H9 (cell line): ENCODE measurements around the gene BICDL2. TPM values are rescaled to one million over a fixed set of nuclear protein-coding genes. Genes with fewer than 3 reads are reported as not detected.

Experiments
- DNase-seq: peaks from one replicate; pipeline ENCODE4 v3.0.0-alpha.2; 2017
- H2AFZ ChIP-seq: one replicate; pipeline ENCODE4 v1.6.1; 2013; ENCODE audit warnings: mild to moderate bottlenecking, low read length, control low read depth, moderate library complexity
- H2AK5ac ChIP-seq: 2 replicates; pipeline ENCODE4 v1.6.1; 2013; ENCODE audit warnings: low read length, control low read depth, mixed read lengths; ENCODE audit not compliant: insufficient read length
- H2BK120ac ChIP-seq: one replicate; pipeline ENCODE4 v1.6.1; 2013; ENCODE audit warnings: low read depth, mild to moderate bottlenecking, low read length, control low read depth, inconsistent platforms; ENCODE audit not compliant: poor library complexity, severe bottlenecking
- H2BK12ac ChIP-seq: 2 replicates; pipeline ENCODE4 v1.6.1; 2013; ENCODE audit warnings: low read length, control low read depth, mixed read lengths, low read depth; ENCODE audit not compliant: insufficient read length
- H2BK15ac ChIP-seq: 2 replicates; pipeline ENCODE4 v1.6.1; 2013; ENCODE audit warnings: low read depth, low read length, control low read depth
- H2BK20ac ChIP-seq: one replicate; pipeline ENCODE4 v1.6.1; 2013; ENCODE audit warnings: low read depth, mild to moderate bottlenecking, low read length, control low read depth, inconsistent platforms; ENCODE audit not compliant: poor library complexity, severe bottlenecking
- H2BK5ac ChIP-seq: 2 replicates; pipeline ENCODE4 v1.6.1; 2013; ENCODE audit warnings: low read length, control low read depth, mixed read lengths; ENCODE audit not compliant: insufficient read length
- H3K14ac ChIP-seq: 2 replicates; pipeline ENCODE4 v1.6.1; 2013; ENCODE audit warnings: low read length, control low read depth; ENCODE audit not compliant: insufficient read depth
- H3K18ac ChIP-seq: 2 replicates; pipeline ENCODE4 v1.6.1; 2013; ENCODE audit warnings: low read depth, mild to moderate bottlenecking, mixed read lengths, low read length, control low read depth; ENCODE audit not compliant: insufficient read length
- H3K23ac ChIP-seq: 2 replicates; pipeline ENCODE4 v1.6.1; 2013; ENCODE audit warnings: low read length, control low read depth, mixed read lengths, low read depth; ENCODE audit not compliant: insufficient read length
- H3K23me2 ChIP-seq: 2 replicates; pipeline ENCODE4 v1.6.1; 2013; ENCODE audit warnings: low read depth, mild to moderate bottlenecking, mixed read lengths, low read length, control low read depth; ENCODE audit not compliant: insufficient read length, poor library complexity, severe bottlenecking
- H3K27ac ChIP-seq: 2 replicates; pipeline ENCODE4 v1.5.1; 2013; ENCODE audit warnings: low read length, control low read depth, mixed read lengths, low read depth; ENCODE audit not compliant: insufficient read length
- H3K27me3 ChIP-seq: 2 replicates; pipeline ENCODE4 v1.6.1; 2013; ENCODE audit warnings: low read length, control low read depth, inconsistent platforms; ENCODE audit not compliant: insufficient read depth
- H3K4ac ChIP-seq: 2 replicates; pipeline ENCODE4 v1.6.1; 2013; ENCODE audit warnings: low read depth, mild to moderate bottlenecking, control low read depth, inconsistent platforms, low read length, moderate library complexity
- H3K4me1 ChIP-seq: 2 replicates; pipeline ENCODE4 v1.6.1; 2013; ENCODE audit warnings: low read length, control low read depth, inconsistent platforms; ENCODE audit not compliant: insufficient read depth
- H3K4me2 ChIP-seq: 2 replicates; pipeline ENCODE4 v1.6.1; 2013; ENCODE audit warnings: low read length, control low read depth, mixed read lengths; ENCODE audit not compliant: insufficient read length, insufficient read depth
- H3K56ac ChIP-seq: 2 replicates; pipeline ENCODE4 v1.6.1; 2013; ENCODE audit warnings: low read depth, mild to moderate bottlenecking, mixed read lengths, low read length, control low read depth; ENCODE audit not compliant: insufficient read length
- H3K79me1 ChIP-seq: 2 replicates; pipeline ENCODE4 v1.6.1; 2013; ENCODE audit warnings: low read depth, mild to moderate bottlenecking, moderate library complexity, low read length, control low read depth, inconsistent platforms; ENCODE audit not compliant: insufficient read depth, poor library complexity, severe bottlenecking
- H3K79me2 ChIP-seq: 2 replicates; pipeline ENCODE4 v1.6.1; 2013; ENCODE audit warnings: low read length, control low read depth, inconsistent platforms; ENCODE audit not compliant: insufficient read depth
- H3K9ac ChIP-seq: 2 replicates; pipeline ENCODE4 v1.6.1; 2013; ENCODE audit warnings: low read length, control low read depth, mixed read lengths; ENCODE audit not compliant: insufficient read length; ENCODE audit errors: extremely low read depth
- H3K9me3 ChIP-seq: one replicate; pipeline ENCODE4 v1.6.1; 2013; ENCODE audit warnings: low read depth, low read length, inconsistent platforms; ENCODE audit not compliant: control insufficient read depth
- H3T11ph ChIP-seq: one replicate; pipeline ENCODE4 v1.6.1; 2013; ENCODE audit warnings: mild to moderate bottlenecking, low read length, control low read depth, inconsistent platforms
- H4K20me1 ChIP-seq: one replicate; pipeline ENCODE4 v1.6.1; 2013; ENCODE audit not compliant: control insufficient read depth, insufficient read length, insufficient read depth
- H4K5ac ChIP-seq: 2 replicates; pipeline ENCODE4 v1.6.1; 2013; ENCODE audit warnings: low read depth, mild to moderate bottlenecking, mixed read lengths, low read length, control low read depth; ENCODE audit not compliant: insufficient read length
- H4K8ac ChIP-seq: replicated peaks from 2 replicates; pipeline ENCODE4 v1.6.1; 2013; ENCODE audit warnings: low read length, control low read depth, mixed read lengths, low read depth; ENCODE audit not compliant: insufficient read length
- H4K91ac ChIP-seq: 2 replicates; pipeline ENCODE4 v1.6.1; 2013; ENCODE audit warnings: low read depth, mild to moderate bottlenecking, moderate library complexity, mixed read lengths, low read length, control low read depth; ENCODE audit not compliant: insufficient read length
- H3K27ac Mint-ChIP-seq, 3 experiments: 2 replicates in 2 of 3; 3 replicates in 1 of 3; pipeline ENCODE4 v1.8.0; 2020 to 2021; ENCODE audit warnings: mixed read lengths in 3 of 3, mild to moderate bottlenecking in 1 of 3, moderate library complexity in 1 of 3
- H3K27me3 Mint-ChIP-seq: 2 replicates; pipeline ENCODE4 v1.8.0; 2021; ENCODE audit warnings: low read depth, mild to moderate bottlenecking, moderate library complexity, mixed read lengths
- H3K36me3 Mint-ChIP-seq, 3 experiments: 2 replicates in 2 of 3; 3 replicates in 1 of 3; pipeline ENCODE4 v1.8.0; 2020 to 2021; ENCODE audit warnings: low read depth in 3 of 3, mixed read lengths in 3 of 3; ENCODE audit not compliant: insufficient read depth in 1 of 3
- H3K4me1 Mint-ChIP-seq, 2 experiments: 2 replicates each; pipeline ENCODE4 v1.8.0; 2020; ENCODE audit warnings: mixed read lengths in 2 of 2
- H3K4me3 Mint-ChIP-seq, 2 experiments: 2 replicates in 1 of 2; 3 replicates in 1 of 2; pipeline ENCODE4 v1.8.0; 2020 to 2021; ENCODE audit warnings: mild to moderate bottlenecking in 2 of 2, mixed read lengths in 2 of 2, moderate library complexity in 1 of 2
- H3K9me3 Mint-ChIP-seq, 2 experiments: 2 replicates in 1 of 2; 3 replicates in 1 of 2; pipeline ENCODE4 v1.8.0; 2020; ENCODE audit warnings: mild to moderate bottlenecking in 2 of 2, mixed read lengths in 2 of 2, moderate library complexity in 1 of 2
- WGBS: extraction: QIAGEN DNeasy Blood & Tissue Kit; methylation state at CpG from one replicate; pipeline ENCODE4 v1.1.7; 2013; ENCODE audit warnings: missing lambda C conversion rate, low lambda C conversion rate, mixed read lengths; ENCODE audit not compliant: insufficient read length; ENCODE audit errors: extremely low coverage; 5-methylcytosine and 5-hydroxymethylcytosine counted together
- total RNA-seq: library from RNA; stranded (reverse); gene quantifications from 2 replicates; pipeline ENCODE4 v1.2.1, GENCODE V29; 2021
- TF ChIP-seq, protein P1 (sequence below): fragments of 200-600 bp; sonication (generic); conservative IDR thresholded peaks from 3 replicates; pipeline ENCODE4 v1.8.0; 2021; ENCODE audit warnings: antibody characterized with exemption, mild to moderate bottlenecking

Gene BICDL2
- total RNA-seq, 1 experiment from 2014 or later, result 13.5 TPM

DNA sequence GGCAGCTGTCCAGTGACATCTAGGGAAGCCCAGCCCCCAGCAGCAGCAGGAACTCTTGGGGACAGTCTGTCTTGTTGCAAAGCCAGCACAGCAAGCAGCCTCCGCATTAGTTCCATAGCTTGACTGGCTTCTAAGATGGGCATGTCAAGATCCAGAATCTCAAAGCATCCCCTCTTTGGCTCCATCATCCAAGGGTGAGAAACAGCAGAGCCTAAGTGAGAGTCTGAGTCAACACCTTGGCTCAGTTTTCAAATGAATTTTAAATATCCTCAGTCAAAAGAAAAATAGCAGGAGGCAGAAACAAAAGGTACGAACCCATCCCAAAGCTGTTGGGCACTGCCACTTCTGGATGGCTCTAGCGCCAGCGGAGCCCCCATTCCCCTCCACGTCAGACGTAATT is 21.8 kb downstream of the BICDL2 start:
- no peak overlapping the region for H2BK120ac ChIP-seq
- H3K4me1 ChIP-seq, result no peaks in the 10 kb centered on the region; the same call in 1 of the 2 replicates
- H3K27ac ChIP-seq, result no peak overlapping the region
- H3K79me1 ChIP-seq, result no peaks in the 10 kb centered on the region
- no peak overlapping the region for H3K9ac ChIP-seq
- H3K4me2 ChIP-seq, result no peak overlapping the region
- H3K9me3 ChIP-seq, result no peaks in the 10 kb centered on the region
- no peak overlapping the region for H3K56ac ChIP-seq
- H3K18ac ChIP-seq, result no peak overlapping the region
- no peak overlapping the region for H2AFZ ChIP-seq
- TF ChIP-seq, protein P1, sequence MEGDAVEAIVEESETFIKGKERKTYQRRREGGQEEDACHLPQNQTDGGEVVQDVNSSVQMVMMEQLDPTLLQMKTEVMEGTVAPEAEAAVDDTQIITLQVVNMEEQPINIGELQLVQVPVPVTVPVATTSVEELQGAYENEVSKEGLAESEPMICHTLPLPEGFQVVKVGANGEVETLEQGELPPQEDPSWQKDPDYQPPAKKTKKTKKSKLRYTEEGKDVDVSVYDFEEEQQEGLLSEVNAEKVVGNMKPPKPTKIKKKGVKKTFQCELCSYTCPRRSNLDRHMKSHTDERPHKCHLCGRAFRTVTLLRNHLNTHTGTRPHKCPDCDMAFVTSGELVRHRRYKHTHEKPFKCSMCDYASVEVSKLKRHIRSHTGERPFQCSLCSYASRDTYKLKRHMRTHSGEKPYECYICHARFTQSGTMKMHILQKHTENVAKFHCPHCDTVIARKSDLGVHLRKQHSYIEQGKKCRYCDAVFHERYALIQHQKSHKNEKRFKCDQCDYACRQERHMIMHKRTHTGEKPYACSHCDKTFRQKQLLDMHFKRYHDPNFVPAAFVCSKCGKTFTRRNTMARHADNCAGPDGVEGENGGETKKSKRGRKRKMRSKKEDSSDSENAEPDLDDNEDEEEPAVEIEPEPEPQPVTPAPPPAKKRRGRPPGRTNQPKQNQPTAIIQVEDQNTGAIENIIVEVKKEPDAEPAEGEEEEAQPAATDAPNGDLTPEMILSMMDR, result no peak
- Mint-ChIP-seq H3K4me1 (peaks cover 43 to 82% of the 10 kb centered on the region in 2 experiments), H3K4me3 (peak overlapping the region; percentile 65 to 91), H3K27ac (peak overlapping the region in 2 of 3 experiments; percentile 82 to 93; a peak in 4 of 7 replicates), H3K9me3 (no peaks in the 10 kb centered on the region; a peak in 2 of 5 replicates), H3K36me3 (peaks cover 21 to 32% (median 30%) of the 10 kb centered on the region in 3 experiments), H3K27me3 (peaks cover 10% of the 10 kb centered on the region)
- no CpG with 5 or more reads among the region's 6 CpGs for WGBS
- H3K4ac ChIP-seq, result no peak overlapping the region
- H4K5ac ChIP-seq, result no peak overlapping the region
- H4K91ac ChIP-seq, result no peak overlapping the region
- no peak overlapping the region for H3K14ac ChIP-seq
- no peak overlapping the region for H3K23ac ChIP-seq
- DNase-seq, result no peak
- H3K23me2 ChIP-seq, result peaks cover 17% of the 10 kb centered on the region
- no peak overlapping the region for H2AK5ac ChIP-seq
- H2BK12ac ChIP-seq, result no peak overlapping the region
- no peaks in the 10 kb centered on the region for H4K20me1 ChIP-seq
- no peak overlapping the region for H4K8ac ChIP-seq
- H2BK15ac ChIP-seq, result no peak overlapping the region
- H3T11ph ChIP-seq, result no peak overlapping the region
- no peaks in the 10 kb centered on the region for H3K27me3 ChIP-seq
- H2BK5ac ChIP-seq, result no peak overlapping the region
- peaks cover 9% of the 10 kb centered on the region; the same call in 1 of the 2 replicates for H3K79me2 ChIP-seq
- H2BK20ac ChIP-seq, result no peak overlapping the region
